Measurements from ENCODE around the gene TMEM147.

TMEM147 gene, protein sequence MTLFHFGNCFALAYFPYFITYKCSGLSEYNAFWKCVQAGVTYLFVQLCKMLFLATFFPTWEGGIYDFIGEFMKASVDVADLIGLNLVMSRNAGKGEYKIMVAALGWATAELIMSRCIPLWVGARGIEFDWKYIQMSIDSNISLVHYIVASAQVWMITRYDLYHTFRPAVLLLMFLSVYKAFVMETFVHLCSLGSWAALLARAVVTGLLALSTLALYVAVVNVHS

DNA sequence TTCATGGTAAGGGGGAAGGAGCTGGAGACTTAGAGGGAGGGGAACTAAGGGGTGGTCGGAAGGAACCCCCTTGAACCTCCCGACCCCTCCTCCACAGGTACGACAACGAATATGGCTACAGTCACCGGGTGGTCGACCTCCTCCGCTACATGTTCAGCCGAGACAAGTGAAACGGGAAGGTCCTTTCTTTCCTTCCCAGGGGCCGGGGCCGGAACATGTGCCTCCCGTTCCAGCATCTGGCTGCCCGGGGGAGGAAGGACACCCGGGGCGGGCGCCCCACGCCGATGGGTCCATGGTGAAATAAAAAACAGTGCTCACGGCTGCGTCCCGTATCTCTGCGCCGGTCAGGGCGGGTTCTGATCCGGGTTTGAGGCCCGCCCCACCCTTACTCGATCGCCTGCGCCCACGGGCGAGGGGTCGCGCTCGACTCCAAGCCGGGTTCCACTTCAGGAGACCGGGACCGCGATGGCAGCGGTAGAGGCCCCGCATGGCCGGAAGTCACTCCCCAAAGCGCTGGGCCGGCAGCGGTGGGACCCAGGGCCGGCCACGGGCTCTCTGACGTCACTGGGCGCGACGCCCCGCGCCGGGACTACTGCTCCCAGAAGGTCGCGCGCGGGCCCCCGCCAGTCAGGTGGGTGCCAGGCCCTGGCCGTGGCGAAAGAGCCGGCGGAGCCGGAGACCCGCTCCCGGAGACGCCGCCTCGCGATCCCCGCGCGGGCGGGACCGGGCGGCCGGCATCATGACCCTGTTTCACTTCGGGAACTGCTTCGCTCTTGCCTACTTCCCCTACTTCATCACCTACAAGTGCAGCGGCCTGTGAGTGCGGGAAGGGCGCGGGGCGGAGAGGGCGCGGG lies at the start of gene TMEM147:
TMEM147 (plus strand) TSS at position 626 of the 854 bp plus-strand sequence; CDS start at position 740, 114 bp downstream.
- DNase-seq = peak; percentile 90 to 92

DNA sequence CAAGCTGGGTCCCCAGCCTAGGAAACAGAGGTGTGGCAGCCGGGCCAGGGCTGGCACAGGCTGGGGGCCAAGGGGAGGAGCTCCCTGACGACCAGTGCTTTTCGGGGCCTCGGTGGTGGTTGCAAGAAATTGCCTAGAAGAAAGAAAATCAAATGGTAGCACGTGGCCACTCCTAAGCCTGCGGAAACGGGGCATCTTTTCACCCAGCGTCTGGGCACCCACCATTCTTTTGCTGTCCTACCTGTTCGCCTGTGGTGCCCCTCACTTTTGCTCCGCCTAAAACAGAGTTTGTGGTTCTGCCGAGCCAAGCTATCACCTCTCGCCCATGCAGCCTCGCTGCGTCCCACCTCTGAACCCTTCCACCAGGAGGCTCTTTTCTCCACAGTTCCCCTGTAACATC lies 48.0 kb upstream of the TMEM147 start:
- DNase-seq = no peak

DNA sequence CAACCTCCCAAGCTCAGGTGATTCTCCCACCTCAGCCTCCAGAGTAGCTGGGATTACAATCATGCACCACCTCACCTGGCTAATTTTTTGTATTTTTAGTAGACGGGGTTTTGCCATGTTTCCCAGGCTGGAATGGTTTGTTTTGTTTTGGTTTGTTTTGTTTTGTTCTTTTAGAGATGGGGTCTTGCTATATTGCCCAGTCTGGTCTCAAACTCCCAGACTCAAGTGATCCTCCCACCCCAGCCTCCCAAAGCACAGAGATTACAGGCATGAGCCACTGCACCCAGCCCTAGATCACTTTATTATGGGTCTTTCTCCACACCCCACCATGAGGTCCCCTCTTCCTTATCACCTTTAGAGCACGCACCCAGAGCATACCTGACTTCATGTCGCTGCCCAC lies 47.2 kb upstream of the TMEM147 start:
- no peak for DNase-seq

DNA sequence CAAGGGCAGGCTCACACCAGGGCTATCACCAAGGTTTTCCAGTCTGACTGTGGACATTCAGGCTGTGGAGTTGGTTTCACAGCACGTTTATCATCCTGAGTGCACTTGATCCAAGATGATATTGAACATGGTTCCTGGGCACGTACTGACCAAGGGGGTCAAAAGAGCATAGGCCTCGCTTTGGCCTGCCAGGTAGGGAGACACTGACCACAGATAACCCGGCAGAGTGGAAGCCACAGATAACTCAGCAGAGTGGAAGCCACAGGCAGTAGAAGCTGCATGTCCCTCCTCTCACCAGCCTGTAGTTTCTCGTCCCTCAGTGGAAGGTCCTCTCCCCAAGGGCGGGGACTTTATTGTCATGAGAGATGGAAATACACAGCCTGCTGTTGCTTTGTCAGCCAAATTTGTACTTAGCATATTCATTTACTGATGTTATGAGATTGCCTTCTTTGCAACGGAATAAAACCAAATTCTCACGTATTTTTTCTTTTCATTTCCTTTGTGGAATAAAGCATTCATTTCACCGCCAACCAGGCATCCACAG lies 46.4 kb upstream of the TMEM147 start:
- DNase-seq = no peak

DNA sequence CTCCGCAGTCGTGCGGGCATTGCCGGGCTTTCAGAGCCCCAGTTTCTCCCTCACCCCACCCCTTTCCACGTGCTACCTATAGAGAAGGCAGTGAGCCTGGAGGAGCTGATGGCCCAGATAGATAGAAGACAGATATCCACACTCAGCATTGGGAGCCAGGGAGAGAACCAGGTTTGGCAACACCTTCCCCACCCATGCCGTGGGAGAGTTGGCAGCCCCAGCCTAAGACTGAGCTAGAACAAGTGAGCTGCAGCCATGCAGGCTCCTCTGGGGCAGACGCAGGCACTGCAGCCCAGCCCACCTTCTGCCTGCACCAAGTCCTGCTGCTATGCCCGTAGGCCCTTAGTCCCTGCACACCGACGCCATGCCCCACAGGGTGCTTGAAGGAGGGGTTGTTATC lies 44.8 kb upstream of the TMEM147 start:
- DNase-seq = no peak

DNA sequence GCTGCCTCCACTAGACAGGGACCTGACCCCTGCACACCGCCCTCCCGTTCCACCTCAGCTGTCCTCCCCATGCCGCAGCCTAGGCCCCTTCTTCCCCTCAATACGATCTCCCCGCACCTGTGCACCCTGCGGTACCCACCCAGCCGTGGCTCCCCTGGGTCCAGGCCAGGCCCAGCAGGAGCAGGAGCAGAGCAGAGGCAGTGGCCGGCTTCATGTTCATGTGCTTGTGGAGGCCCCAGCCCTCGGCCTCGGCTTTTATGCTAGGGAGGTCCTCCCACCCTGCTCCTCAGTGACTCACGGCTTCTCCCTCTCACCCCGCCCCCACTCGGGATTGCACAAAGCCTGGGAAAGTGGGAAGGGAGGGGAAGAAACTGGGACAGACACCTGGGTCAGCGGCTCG lies 43.7 kb upstream of the TMEM147 start:
- no peak for DNase-seq

DNA sequence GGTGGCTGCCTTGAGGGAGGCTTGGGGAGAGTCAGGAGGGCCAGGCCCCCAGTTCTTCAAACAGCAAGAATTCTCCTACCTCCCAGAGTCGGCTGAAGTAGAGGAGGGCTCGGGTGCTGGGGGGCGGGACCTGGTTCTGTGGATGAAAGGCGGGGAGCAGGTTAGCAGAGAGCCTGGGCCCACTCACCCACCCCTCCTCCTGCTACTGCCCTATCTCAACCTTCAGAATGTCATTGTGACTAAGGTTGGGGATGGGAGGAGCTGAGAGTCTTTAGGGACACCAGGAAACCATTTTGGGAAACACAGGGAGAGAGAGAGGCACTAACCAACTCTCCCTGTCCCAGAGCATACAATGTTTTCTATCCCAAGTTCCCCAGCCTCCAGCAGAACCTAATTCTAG lies 42.7 kb upstream of the TMEM147 start:
- no peak for DNase-seq

DNA sequence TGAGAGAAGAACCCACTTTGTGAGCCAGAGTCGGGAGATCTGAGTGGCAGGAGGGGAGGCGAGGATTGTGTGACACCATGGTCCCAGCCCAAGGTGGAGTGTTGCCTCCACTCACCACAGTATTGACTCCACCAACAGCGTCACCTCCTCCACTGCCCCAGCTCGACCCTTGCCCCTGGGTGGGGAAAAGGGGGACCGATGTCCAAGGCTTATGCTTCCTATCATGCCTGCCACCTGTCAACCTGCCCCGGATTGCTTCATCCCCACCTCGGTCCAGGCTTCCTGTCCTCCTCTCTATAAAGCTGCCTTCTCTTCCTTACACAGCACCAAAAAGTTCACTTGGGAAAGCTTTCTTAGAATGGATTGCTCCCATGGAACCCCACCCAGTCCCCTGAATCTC lies 39.4 kb upstream of the TMEM147 start:
- no peak for DNase-seq

DNA sequence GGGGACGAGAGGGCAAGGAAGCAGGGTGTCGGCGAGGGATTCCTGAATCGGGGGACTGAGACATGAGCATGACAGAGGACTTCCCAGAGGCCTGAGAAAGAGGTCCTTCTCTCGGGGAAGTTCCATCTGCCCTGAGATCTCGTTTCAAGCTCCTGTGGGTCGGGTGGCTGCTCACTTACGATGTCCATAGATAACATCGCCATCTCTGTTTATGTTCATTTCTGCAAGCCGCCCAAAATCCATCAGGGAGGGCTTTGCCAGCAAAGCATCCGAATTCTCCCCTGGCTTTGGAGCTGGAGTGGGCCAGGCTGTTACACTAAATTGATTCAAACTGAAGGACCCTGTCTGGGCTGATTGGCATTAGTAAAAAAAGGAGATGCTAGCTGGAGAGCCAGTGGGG lies 37.9 kb upstream of the TMEM147 start:
- no peak for DNase-seq

DNA sequence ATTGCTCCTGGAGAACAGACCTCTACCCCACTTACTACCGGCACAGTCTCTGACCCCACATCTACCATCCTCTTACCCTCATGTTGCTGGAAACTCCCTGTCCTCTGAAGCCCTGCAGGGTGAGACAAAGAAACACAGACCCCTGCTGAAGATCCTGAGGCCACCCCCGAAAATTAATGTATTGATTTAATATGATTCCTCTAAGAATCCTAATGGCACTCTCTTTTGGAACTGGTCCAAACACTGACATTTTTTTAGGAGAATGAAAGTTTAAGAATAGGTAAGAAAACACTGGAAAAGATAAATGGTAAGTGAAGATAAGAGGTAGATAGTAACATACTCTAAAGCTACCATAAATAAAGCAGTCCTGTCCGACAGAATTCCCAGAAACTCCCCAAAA lies 37.3 kb upstream of the TMEM147 start:
- no peak for DNase-seq

DNA sequence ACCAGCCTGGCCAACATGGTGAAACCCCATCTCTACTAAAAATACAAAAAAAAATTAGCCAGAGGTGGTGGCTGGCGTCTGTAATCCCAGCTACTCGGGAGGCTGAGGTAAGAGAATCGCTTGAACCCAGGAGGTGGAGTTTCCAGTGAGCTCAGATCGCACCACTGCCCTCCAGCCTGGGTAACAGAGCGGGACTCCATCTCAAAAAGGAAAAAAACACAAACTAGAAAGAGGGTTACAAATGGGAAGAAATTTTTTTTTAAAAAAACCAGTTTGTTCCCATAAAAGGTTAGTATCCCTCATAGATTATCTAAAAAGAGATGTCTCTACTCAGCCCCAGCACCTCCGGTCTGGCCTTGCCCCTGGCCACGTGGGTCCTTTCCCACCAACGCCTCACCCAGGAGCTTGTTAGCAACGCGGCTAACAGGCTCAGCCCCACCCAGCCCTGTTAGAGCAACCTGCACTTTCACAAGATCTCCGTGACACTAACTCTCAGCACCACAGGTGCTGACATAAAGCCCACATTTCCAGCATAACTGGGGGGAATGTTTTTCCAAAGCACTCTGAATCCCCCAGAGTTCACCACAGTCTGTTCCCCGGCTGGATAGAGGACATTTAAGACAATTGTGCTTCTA lies 36.3 kb upstream of the TMEM147 start:
- peak; percentile 27 to 37 for DNase-seq

DNA sequence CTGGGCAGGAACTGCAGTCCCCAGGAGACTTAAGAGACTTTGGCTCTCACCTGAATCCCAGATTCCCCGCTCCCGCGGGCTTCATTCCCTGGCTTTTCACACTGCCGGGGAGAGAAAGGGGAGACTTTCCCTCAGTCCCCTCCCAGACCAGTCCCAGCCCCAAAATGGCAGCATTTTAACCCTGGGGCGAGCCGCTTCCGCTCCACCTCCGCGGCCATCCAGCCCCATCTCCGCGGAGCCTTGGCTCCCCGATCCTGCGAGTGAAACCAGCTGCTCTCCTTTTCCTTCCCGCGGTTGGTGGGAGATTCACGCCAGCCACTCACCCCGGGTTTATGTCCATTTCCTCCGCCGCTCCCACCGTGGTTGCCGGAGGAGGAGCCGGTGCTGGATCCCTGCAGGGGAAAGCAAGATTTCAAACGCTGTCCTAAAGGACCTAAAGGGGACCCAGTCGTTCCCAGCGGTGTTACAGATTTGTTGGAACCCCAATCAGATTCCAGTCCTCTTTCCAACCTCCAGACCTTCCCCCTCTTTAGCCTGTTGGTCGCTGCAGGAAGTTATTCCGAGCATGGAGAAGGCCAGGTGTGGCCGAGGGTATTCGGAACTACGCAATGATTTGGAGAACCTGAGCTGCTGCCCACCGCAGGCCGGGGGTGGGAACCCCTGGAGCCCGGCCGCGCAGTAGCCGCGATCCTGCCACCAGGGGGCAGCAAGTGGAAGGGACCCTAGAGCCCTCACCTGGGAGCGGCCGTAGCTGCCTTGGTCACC lies 35.4 kb upstream of the TMEM147 start:
- DNase-seq = peak; percentile 85 to 86

DNA sequence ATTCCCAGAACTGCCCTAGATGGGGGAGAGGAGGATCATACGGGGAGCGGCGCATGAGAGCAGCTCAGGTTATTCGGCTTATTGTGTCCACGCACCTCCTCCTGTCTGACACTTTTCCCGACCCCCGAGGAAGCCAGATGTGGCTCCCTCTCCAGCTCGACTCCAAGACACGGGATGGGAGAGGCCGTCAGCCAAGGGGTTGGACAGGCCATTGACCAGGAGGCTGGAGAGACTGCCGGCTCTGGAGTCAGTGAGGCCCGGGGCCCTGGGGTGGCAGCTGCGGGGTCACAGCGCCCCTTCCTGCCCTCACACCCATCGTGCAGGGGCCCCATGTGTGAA lies 34.8 kb upstream of the TMEM147 start:
- DNase-seq = no peak

DNA sequence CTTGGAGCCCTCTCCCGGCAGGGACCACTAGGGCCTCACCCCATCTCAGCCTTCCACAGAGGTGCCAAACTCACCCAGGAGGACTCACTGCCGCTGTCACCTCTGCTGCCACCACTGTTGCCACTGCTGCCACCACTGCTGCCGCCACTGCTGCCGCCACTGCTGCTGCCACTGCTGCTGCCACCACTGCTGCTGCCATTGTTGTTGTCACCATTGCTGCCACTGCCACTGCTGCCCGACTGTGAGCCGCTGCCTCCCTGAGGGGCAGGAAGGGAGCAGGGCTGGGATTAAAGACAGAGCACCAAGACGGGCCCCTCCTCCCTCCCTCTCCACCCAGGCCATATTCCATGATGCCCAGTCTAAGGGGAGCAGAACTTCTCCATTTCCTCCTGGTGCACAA lies 34.1 kb upstream of the TMEM147 start:
- no peak for DNase-seq

DNA sequence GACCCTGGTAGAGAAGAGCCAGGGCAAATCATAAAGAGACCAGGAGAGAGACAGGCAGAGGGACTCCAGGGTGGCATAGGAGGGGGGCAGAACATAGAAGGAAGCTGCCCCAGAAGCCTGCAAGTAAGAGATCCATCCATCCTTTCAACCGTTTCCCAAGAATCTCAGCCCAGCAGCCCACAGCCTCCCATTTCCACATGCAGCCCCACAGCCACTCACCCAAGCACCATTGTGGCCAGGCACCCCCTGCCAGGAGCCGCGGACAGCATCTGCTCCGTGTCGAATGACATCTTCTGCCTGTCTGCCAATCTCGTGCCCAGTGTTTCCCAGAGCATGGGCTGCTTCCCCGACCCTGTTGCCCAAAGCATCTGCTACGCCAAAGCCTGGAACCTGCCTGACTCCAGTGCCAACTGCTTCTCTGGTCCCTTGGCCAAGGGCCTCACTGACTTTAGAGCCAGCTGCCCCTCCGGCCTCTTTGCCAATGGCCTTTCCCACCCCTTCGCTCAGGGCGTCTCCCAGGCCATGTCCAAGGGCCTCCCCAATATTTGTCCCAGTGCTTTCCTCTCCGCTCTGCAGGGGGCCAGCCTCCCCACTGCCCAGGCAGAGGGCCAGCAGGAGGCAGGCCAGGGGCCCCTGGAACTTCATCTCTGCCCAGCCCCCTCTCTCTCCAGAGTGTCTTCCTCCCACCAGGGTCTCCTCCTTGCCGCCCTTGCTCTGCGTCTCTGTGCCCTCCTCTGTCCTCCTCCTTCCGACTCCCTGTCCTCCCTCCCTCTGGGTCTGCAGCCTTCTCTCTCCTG lies 32.4 kb upstream of the TMEM147 start:
- no peak for DNase-seq

DNA sequence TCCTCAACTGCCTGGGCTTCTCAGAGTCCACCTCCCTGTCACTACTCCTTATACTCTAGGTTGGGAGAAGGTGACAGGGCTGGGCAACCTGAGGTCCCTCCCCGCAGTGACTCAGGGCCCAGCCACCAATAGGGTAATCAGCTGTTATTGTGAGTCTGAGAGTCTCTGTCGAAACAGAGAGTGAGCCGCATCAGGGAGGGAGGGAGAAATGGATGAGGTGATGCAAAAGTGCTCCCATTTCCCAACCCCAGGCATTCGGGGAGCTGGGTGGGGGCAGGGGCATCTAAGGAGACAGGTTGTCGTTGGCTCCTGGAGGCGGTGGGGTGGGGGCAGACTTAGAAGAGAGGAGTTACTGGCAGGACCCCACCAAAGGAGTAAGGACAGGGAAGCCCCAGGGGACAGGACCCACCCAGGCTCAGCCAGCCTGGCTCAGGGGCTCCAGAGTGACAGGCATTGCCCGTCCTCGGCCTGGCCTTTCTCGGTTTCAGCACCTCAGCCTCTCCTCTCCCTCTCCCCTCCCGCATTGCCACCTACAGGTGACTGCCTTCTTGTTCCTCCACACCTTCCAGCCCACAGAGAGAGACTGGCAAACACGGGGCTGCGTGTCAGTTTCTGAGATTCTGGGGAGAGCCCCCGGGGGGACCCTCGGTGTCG lies 31.7 kb upstream of the TMEM147 start, which contains the start of gene DMKN:
DMKN (minus strand) TSS at position 22 of the 654 bp plus-strand sequence. CDS start 174 bp downstream, outside the sequence.
- DNase-seq = no peak

DNA sequence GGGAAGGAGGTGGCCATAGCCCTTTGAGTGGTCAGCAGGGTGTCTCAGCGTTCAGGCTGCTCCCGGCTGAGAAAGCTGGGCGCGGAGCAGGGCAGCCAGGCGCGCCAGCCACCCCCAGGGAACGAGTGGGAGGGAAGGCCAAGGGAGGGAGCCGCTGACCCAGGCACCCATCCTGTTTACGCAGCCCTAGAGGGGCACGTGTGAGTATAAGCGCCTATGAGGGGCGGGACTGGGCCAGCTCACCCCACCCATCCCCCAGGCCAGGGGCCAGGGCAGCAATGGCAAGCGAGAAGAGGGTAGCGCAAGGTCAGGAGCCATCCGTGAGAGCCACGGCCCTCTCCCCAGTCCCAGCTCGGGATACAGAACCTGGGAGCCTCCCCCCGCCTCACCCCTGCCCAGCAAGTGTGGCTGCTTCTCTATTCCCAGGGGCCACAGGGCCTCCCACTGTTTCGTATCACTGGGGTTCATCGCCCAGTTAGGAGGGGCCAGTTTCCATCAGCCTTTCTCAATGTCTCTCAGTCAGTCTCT lies 31.1 kb upstream of the TMEM147 start:
- DNase-seq = no peak

DNA sequence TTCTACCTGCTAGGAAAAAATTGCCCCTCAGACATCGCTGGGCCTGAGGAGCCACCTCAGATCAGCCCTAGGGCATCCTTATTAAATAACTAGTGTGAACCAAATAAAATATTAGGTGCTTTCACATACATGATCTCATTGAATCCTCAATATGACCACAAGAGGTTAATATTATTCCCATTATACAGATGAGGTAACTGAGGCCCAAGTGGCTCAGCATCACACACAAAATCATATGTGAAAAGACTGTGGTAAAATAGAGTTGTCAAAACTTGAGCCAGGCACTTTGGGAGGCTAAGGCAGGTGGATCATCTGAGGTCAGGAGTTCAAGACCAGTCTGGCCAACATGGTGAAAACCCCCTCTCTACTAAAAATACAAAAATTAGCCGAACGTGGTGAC lies 29.1 kb upstream of the TMEM147 start:
- no peak for DNase-seq

DNA sequence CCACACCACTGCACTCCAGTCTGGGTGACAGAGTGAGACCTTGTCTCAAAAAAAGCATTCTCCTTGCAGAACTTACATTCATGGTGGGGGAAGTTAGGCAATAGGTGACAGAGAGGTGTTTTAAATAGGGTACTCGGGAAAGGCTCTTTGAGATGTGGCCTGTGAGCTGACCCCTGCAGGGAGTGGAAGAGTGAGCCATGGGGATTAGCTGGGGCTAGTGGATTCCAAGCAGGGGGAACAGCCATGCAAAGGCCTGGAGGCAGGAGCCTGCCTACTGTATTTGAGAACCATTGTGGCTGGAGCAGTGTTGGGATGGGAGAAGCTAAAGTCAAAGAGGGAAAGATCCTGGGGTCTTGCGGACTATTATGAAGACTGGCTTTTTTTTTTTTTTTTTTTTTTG lies 28.1 kb upstream of the TMEM147 start:
- DNase-seq = no peak

DNA sequence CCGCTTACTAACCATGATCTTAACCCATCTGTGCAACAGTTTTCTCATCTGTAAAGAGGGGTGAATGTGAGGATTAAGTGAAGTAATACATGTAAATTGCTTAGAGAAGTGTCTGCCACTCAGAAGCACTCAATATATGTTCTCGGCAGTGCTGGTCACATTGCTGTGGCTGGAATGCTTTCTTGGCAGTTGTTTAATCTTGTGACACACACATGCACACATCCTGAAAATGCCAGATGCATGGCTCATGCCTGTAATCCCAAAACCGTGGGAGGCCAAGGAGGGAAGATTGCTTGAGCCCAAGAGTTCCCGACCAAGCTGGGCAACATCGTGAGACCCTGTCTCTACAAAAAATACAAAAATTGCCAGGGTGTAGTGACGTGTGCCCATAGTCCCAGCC lies 27.1 kb upstream of the TMEM147 start:
- DNase-seq = no peak

DNA sequence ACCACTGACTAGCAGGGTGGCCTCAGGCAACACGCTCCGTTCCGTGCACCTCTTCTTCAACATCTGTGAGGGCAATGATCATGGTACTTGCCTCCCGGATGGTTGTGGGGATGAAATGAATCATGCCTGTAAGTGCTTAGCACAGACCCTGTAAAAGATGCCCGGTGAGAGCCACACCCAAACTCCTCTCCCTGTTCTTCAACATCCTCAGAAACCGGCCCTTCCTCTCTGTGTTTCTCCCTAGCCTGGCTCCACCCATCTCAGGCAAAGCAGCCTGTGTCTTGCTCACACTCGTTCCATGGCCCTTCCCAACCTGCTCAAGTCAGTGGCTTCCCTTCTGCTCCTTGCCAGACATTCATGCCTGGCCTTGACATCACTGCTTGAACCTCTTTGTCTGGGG lies 26.1 kb upstream of the TMEM147 start:
- no peak for DNase-seq
